Stimulated activated naive B cell treated with anti-CD40 and anti-IgM and Interleukin-4, amounts not matched to agents 10 μg/mL and 1 μg/mL and 100 μg/mL, for 72 hours (primary cell): ENCODE results near the gene PATL1.

ENCODE experiments used
- ATAC-seq, 2 donors: fragments of 150-1000 bp; cut with Tn5 transposase; replicated peaks; 2 replicates each; pipeline ENCODE4 v1.10.0; 2021; ENCODE audit warnings: moderate library complexity in 1 of 2
- DNase-seq: peaks from one replicate; pipeline ENCODE4 v3.0.0; 2021
- H3K27ac Mint-ChIP-seq: one replicate; pipeline ENCODE4 v1.8.0; 2022; ENCODE audit warnings: mild to moderate bottlenecking, mixed read lengths
- H3K27me3 Mint-ChIP-seq, 2 donors: one replicate each; pipeline ENCODE4 v1.8.0; 2022; ENCODE audit warnings: mixed read lengths in 2 of 2
- H3K36me3 Mint-ChIP-seq, 2 donors: one replicate each; pipeline ENCODE4 v1.8.0; 2022; ENCODE audit warnings: mixed read lengths in 2 of 2, mild to moderate bottlenecking in 1 of 2
- H3K4me1 Mint-ChIP-seq, 2 donors: one replicate each; pipeline ENCODE4 v1.8.0; 2022; ENCODE audit warnings: mixed read lengths in 2 of 2, mild to moderate bottlenecking in 1 of 2
- H3K4me3 Mint-ChIP-seq, 2 donors: one replicate each; pipeline ENCODE4 v1.8.0; 2022; ENCODE audit warnings: mild to moderate bottlenecking in 2 of 2, mixed read lengths in 2 of 2, moderate library complexity in 1 of 2
- H3K9me3 Mint-ChIP-seq, 2 donors: one replicate each; pipeline ENCODE4 v1.8.0; 2022; ENCODE audit warnings: mixed read lengths in 2 of 2, mild to moderate bottlenecking in 1 of 2

Gene PATL1

GRCh38 chr11:59615637-59616395 is 53.0 kb downstream of the PATL1 start, which contains the start of gene OSBP:
Gene OSBP (minus strand): TSS chr11:59615774. CDS start chr11:59615664, 110 bp downstream.
- peaks cover 7 to 11% of the 10 kb centered on the region in 2 donors for H3K36me3 Mint-ChIP-seq
- H3K27ac Mint-ChIP-seq: peak within 1 kb of the TSS; percentile 97
- H3K4me3 Mint-ChIP-seq: peak within 1 kb of the TSS; percentile 90 to 98
- DNase-seq (peak; percentile 99), ATAC-seq (peak; percentile 88 to 90)
- no peaks in the 10 kb centered on the region for H3K27me3 Mint-ChIP-seq
- H3K4me1 Mint-ChIP-seq: peaks cover 19 to 38% of the 10 kb centered on the region in 2 donors
- H3K9me3 Mint-ChIP-seq: no peaks in the 10 kb centered on the region

- peak; percentile 29 for DNase-seq
- Mint-ChIP-seq H3K9me3 (no peaks in the 10 kb centered on the region), H3K4me1 (peaks cover 19 to 38% of the 10 kb centered on the region in 2 donors), H3K36me3 (peaks cover 7 to 11% of the 10 kb centered on the region in 2 donors), H3K27me3 (no peaks in the 10 kb centered on the region), H3K4me3 (peak overlapping the region; percentile 90 to 98), H3K27ac (peak overlapping the region; percentile 97)
- ATAC-seq: peak; percentile 13 to 21
Measured at GRCh38 chr11:59615120-59615636, 53.7 kb downstream of the PATL1 start.

- Mint-ChIP-seq H3K4me1 (peaks cover 19 to 38% of the 10 kb centered on the region in 2 donors), H3K27ac (peak overlapping the region; percentile 97), H3K27me3 (no peaks in the 10 kb centered on the region), H3K36me3 (peaks cover 8 to 12% of the 10 kb centered on the region in 2 donors), H3K4me3 (peak overlapping the region; percentile 90 to 98), H3K9me3 (no peaks in the 10 kb centered on the region)
- ATAC-seq: no peak
- DNase-seq: no peak
Measured at GRCh38 chr11:59614277-59615119, 54.3 kb downstream of the PATL1 start.

GRCh38 chr11:59611570-59612565 is 57.0 kb downstream of the PATL1 start:
- Mint-ChIP-seq H3K36me3 (peaks cover 19 to 34% of the 10 kb centered on the region in 2 donors), H3K27ac (no peak overlapping the region), H3K27me3 (no peaks in the 10 kb centered on the region), H3K4me3 (no peak overlapping the region), H3K9me3 (no peaks in the 10 kb centered on the region), H3K4me1 (peaks cover 19 to 38% of the 10 kb centered on the region in 2 donors)
- no peak for ATAC-seq
- no peak for DNase-seq

- H3K9me3 Mint-ChIP-seq: no peaks in the 10 kb centered on the region
- DNase-seq (no peak), ATAC-seq (no peak)
- H3K36me3 Mint-ChIP-seq: peaks cover 25 to 47% of the 10 kb centered on the region in 2 donors
- H3K27me3 Mint-ChIP-seq: no peaks in the 10 kb centered on the region
- H3K27ac Mint-ChIP-seq: no peak overlapping the region
- peaks cover 21 to 43% of the 10 kb centered on the region in 2 donors for H3K4me1 Mint-ChIP-seq
- no peak overlapping the region for H3K4me3 Mint-ChIP-seq
Measured at GRCh38 chr11:59610289-59610688, 58.5 kb downstream of the PATL1 start.

- H3K4me3 Mint-ChIP-seq: no peak overlapping the region
- ATAC-seq: no peak
- peaks cover 35 to 55% of the 10 kb centered on the region in 2 donors for H3K36me3 Mint-ChIP-seq
- no peaks in the 10 kb centered on the region for H3K27me3 Mint-ChIP-seq
- H3K4me1 Mint-ChIP-seq: peaks cover 12 to 22% of the 10 kb centered on the region in 2 donors
- no peaks in the 10 kb centered on the region for H3K9me3 Mint-ChIP-seq
- DNase-seq: no peak
- H3K27ac Mint-ChIP-seq: no peak overlapping the region
Measured at GRCh38 chr11:59607703-59608454, 61.0 kb downstream of the PATL1 start.

GRCh38 chr11:59602432-59602831 is 66.4 kb downstream of the PATL1 start:
- H3K4me1 Mint-ChIP-seq: peaks cover 4 to 5% of the 10 kb centered on the region in 2 donors
- H3K36me3 Mint-ChIP-seq: peaks cover 49 to 70% of the 10 kb centered on the region in 2 donors
- no peak for ATAC-seq
- H3K4me3 Mint-ChIP-seq: no peak overlapping the region
- no peaks in the 10 kb centered on the region for H3K9me3 Mint-ChIP-seq
- no peaks in the 10 kb centered on the region for H3K27me3 Mint-ChIP-seq
- no peak overlapping the region for H3K27ac Mint-ChIP-seq
- DNase-seq: no peak

- peaks cover 4 to 5% of the 10 kb centered on the region in 2 donors for H3K4me1 Mint-ChIP-seq
- peaks cover 47 to 70% of the 10 kb centered on the region in 2 donors for H3K36me3 Mint-ChIP-seq
- no peaks in the 10 kb centered on the region for H3K27me3 Mint-ChIP-seq
- ATAC-seq: no peak
- no peak overlapping the region for H3K27ac Mint-ChIP-seq
- DNase-seq: no peak
- H3K9me3 Mint-ChIP-seq: no peaks in the 10 kb centered on the region
- no peak overlapping the region for H3K4me3 Mint-ChIP-seq
Measured at GRCh38 chr11:59601788-59602187, 67.0 kb downstream of the PATL1 start.

GRCh38 chr11:59600636-59601035 is 68.2 kb downstream of the PATL1 start:
- H3K36me3 Mint-ChIP-seq: peaks cover 49 to 66% of the 10 kb centered on the region in 2 donors

GRCh38 chr11:59600234-59600633 is 68.6 kb downstream of the PATL1 start:
- H3K4me3 Mint-ChIP-seq: no peak overlapping the region
- H3K4me1 Mint-ChIP-seq: peaks cover 0 to 2% of the 10 kb centered on the region in 2 donors
- DNase-seq (no peak), ATAC-seq (no peak)
- no peak overlapping the region for H3K27ac Mint-ChIP-seq
- peaks cover 49 to 64% of the 10 kb centered on the region in 2 donors for H3K36me3 Mint-ChIP-seq
- H3K27me3 Mint-ChIP-seq: no peaks in the 10 kb centered on the region
- no peaks in the 10 kb centered on the region for H3K9me3 Mint-ChIP-seq

More at GRCh38 chr11:59600636-59601035, 68.2 kb downstream of the PATL1 start:
- no peaks in the 10 kb centered on the region for H3K9me3 Mint-ChIP-seq
- H3K27me3 Mint-ChIP-seq: no peaks in the 10 kb centered on the region
- H3K27ac Mint-ChIP-seq: no peak overlapping the region
- DNase-seq (no peak), ATAC-seq (no peak)
- H3K4me3 Mint-ChIP-seq: no peak overlapping the region
- H3K4me1 Mint-ChIP-seq: peaks cover 0 to 2% of the 10 kb centered on the region in 2 donors

- H3K27ac Mint-ChIP-seq: peak overlapping the region; percentile 51
- H3K36me3 Mint-ChIP-seq: peaks cover 50 to 68% of the 10 kb centered on the region in 2 donors
- DNase-seq: no peak
- no peak for ATAC-seq
- no peaks in the 10 kb centered on the region for H3K27me3 Mint-ChIP-seq
- H3K9me3 Mint-ChIP-seq: no peaks in the 10 kb centered on the region
- H3K4me3 Mint-ChIP-seq: no peak overlapping the region
- no peaks in the 10 kb centered on the region for H3K4me1 Mint-ChIP-seq
Measured at GRCh38 chr11:59598961-59599360, 69.9 kb downstream of the PATL1 start.
